ENCODE results near the gene MYO1E.
"Not testable (repeated sequence)": the region's sequence is repeated elsewhere in the genome, so short reads cannot be mapped to it uniquely, and the experiment has no call there.

Gene MYO1E

DNA sequence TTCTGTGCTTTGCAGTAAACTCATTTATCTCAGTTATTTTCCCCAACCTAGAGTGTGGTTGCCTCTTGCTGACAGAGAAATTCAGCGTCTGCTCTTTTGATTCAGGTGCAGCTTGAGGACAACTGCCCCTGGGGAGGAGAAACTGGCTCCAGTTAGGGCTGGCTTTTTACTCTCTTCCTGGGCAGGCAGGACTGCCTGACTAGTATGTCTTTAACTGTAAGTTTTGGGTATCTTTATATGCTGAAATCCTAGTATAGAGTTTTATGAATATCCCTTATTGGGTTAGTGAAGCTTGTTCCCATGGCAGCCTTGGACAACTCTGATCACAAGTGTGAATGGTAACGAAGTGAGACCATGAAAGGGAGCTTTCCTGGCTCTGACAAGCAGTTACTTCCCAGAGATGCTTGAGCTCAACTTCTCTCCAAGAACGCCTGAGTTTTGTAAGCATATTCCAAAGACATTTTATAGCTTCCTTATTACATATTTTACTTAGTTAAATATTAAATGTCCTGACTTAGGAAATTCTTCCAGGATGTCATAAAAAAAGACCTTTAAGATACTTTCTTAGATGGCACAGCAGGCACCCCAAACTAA lies 240.6 kb downstream of the MYO1E start:
- no peak for TF ChIP-seq CTCF (IDR thresholded peaks at IDR 0.05)
- no peak overlapping the region for H3K27ac ChIP-seq
- no peak overlapping the region for H3K4me2 ChIP-seq (ENCODE audit: low read length)
- no peaks in the 10 kb centered on the region for H3K4me1 ChIP-seq
- no peaks in the 10 kb centered on the region for H3K79me2 ChIP-seq
- H3K9ac ChIP-seq, result no peak overlapping the region
- no peaks in the 10 kb centered on the region for H3K36me3 ChIP-seq (ENCODE audit: control insufficient read depth, insufficient read depth, low read length)
- H3K9me3 ChIP-seq (ENCODE audit: control insufficient read depth, low read length), result no peaks in the 10 kb centered on the region
- H3K4me3 ChIP-seq (ENCODE audit: low read depth, low read length), result no peak overlapping the region
- H2AFZ ChIP-seq, result no peak overlapping the region
- no peaks in the 10 kb centered on the region for H3K27me3 ChIP-seq (ENCODE audit: control insufficient read depth, insufficient read depth, low read length)

DNA sequence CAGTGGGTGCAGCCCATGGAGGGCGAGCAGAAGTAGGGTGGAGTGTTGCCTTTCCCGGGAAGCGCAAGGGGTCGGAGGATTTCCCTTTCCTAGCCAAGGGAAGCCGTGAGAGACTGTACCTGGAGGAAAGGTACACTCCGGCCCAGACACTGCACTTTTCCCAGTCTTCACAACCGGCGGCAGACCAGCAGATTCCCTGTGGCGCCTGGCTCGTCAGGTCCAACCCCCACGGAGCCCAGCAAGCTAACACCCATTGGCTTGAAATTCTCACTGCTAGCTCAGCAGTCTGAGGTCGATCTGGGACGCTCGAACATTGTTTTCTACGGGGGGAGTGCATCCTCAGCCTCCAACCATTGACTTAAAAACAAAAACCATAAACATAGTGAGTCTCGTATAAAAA lies 241.2 kb downstream of the MYO1E start:
- TF ChIP-seq CTCF (IDR thresholded peaks at IDR 0.05), result no peak
- Histone ChIP-seq H3K27ac (no peak overlapping the region), H3K27me3 (ENCODE audit: control insufficient read depth, insufficient read depth, low read length) (no peaks in the 10 kb centered on the region), H3K79me2 (no peaks in the 10 kb centered on the region), H2AFZ (no peak overlapping the region), H3K4me2 (ENCODE audit: low read length) (no peak overlapping the region), H3K9me3 (ENCODE audit: control insufficient read depth, low read length) (no peaks in the 10 kb centered on the region), H3K9ac (no peak overlapping the region), H3K36me3 (ENCODE audit: control insufficient read depth, insufficient read depth, low read length) (no peaks in the 10 kb centered on the region), H3K4me1 (no peaks in the 10 kb centered on the region), H3K4me3 (ENCODE audit: low read depth, low read length) (no peak overlapping the region)

- H3K4me1 ChIP-seq; H3K9me3 ChIP-seq (ENCODE audit: control insufficient read depth, low read length); H3K4me3 ChIP-seq (ENCODE audit: low read depth, low read length); H3K4me2 ChIP-seq (ENCODE audit: low read length); H3K27ac ChIP-seq; H3K36me3 ChIP-seq (ENCODE audit: control insufficient read depth, insufficient read depth, low read length); H3K79me2 ChIP-seq; H3K27me3 ChIP-seq (ENCODE audit: control insufficient read depth, insufficient read depth, low read length); H3K9ac ChIP-seq; H2AFZ ChIP-seq: not testable (repeated sequence)
Measured at GRCh38 chr15:59127255-59127654, 245.4 kb downstream of the MYO1E start.

GRCh38 chr15:59125683-59126082 lies 247.0 kb downstream of the MYO1E start:
- not testable (repeated sequence) for H3K4me1 ChIP-seq; H3K4me3 ChIP-seq (ENCODE audit: low read depth, low read length); H2AFZ ChIP-seq; H3K9me3 ChIP-seq (ENCODE audit: control insufficient read depth, low read length); H3K27ac ChIP-seq; H3K79me2 ChIP-seq; H3K27me3 ChIP-seq (ENCODE audit: control insufficient read depth, insufficient read depth, low read length); H3K36me3 ChIP-seq (ENCODE audit: control insufficient read depth, insufficient read depth, low read length); H3K4me2 ChIP-seq (ENCODE audit: low read length); H3K9ac ChIP-seq

- TF ChIP-seq CTCF (IDR thresholded peaks at IDR 0.05), result no peak
- no peak overlapping the region for H2AFZ ChIP-seq
- no peaks in the 10 kb centered on the region for H3K27me3 ChIP-seq (ENCODE audit: control insufficient read depth, insufficient read depth, low read length)
- H3K4me1 ChIP-seq, result no peaks in the 10 kb centered on the region
- H3K79me2 ChIP-seq, result no peaks in the 10 kb centered on the region
- no peak overlapping the region for H3K4me3 ChIP-seq (ENCODE audit: low read depth, low read length)
- no peak overlapping the region for H3K27ac ChIP-seq
- no peak overlapping the region for H3K9ac ChIP-seq
- no peaks in the 10 kb centered on the region for H3K9me3 ChIP-seq (ENCODE audit: control insufficient read depth, low read length)
- H3K4me2 ChIP-seq (ENCODE audit: low read length), result no peak overlapping the region
- H3K36me3 ChIP-seq (ENCODE audit: control insufficient read depth, insufficient read depth, low read length), result no peaks in the 10 kb centered on the region
Measured at GRCh38 chr15:59124261-59124660, 248.4 kb downstream of the MYO1E start.

DNA sequence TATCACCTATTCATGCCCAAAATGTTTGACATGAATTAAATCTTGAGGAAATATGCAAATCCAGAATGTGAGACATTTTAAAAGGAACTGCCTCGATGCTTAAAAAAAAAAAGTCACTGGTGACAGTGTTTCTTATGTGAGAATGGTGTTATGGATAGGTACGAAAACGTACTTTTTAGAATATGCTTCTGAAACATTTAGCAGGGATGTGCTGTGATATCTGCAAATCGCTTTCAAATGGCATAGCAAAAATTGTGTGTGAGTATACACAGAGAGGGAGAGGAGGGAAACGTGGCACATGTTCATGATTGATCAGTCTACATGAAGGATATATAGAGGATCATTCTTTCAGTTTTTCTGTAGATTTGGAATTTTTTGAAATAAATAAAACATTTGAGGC lies 251.7 kb downstream of the MYO1E start:
- no peak overlapping the region for H3K9ac ChIP-seq
- H2AFZ ChIP-seq, result no peak overlapping the region
- H3K4me3 ChIP-seq (ENCODE audit: low read depth, low read length), result no peak overlapping the region
- H3K4me2 ChIP-seq (ENCODE audit: low read length), result no peak overlapping the region
- no peaks in the 10 kb centered on the region for H3K27me3 ChIP-seq (ENCODE audit: control insufficient read depth, insufficient read depth, low read length)
- H3K36me3 ChIP-seq (ENCODE audit: control insufficient read depth, insufficient read depth, low read length), result no peaks in the 10 kb centered on the region
- H3K79me2 ChIP-seq, result no peaks in the 10 kb centered on the region
- H3K27ac ChIP-seq, result no peak overlapping the region
- TF ChIP-seq CTCF (IDR thresholded peaks at IDR 0.05), result no peak
- no peaks in the 10 kb centered on the region for H3K4me1 ChIP-seq
- no peaks in the 10 kb centered on the region for H3K9me3 ChIP-seq (ENCODE audit: control insufficient read depth, low read length)

Data from parathyroid adenoma (tissue), 2 donors.